GM12801 (cell line): ENCODE measurements around the gene COBL.

ENCODE experiments used
- CTCF ChIP-seq: IDR thresholded peaks from one replicate; pipeline ENCODE4 v1.5.1; 2011; ENCODE audit warnings: control low read depth; ENCODE audit not compliant: insufficient read length; ENCODE audit errors: extremely low read depth

Gene COBL

GRCh38 chr7:51290702-51291540 lies 25.7 kb downstream of the COBL start:
- TF ChIP-seq CTCF: no peak

GRCh38 chr7:51290304-51290637 lies 26.3 kb downstream of the COBL start:
- no peak for TF ChIP-seq CTCF

DNA sequence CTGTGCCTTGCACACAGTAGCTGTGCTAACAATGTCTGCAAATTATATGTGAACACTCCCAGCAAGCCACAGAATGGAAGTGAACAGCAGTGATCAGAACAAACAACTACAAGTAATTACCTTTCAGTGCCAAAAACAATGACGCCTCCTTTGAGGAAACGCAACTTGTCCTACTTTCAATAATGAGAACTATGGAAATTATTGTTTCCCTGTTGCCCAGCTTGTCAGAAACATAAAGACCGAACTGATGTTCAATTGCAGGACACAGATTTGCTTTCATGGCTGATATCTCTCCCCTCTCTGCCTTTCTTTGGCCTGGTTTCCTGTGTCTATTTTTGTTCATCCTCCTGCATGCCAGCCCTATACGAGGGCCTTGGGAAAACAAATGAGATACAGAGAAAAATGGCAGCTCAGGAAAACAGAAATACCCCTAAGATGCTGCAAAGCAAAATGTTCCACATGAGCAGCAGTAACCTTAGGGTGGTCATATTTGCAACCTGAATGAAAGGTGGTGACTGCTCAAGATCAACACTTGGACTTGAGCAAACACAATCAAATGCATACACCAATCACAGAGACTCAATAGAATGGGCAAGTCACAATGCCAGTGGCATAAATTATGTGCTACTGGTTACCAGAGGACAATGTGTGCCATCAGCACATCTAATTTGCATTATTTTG lies 26.8 kb downstream of the COBL start:
- no peak for TF ChIP-seq CTCF

- TF ChIP-seq CTCF: no peak
Measured at GRCh38 chr7:51288896-51289622, 27.6 kb downstream of the COBL start.

DNA sequence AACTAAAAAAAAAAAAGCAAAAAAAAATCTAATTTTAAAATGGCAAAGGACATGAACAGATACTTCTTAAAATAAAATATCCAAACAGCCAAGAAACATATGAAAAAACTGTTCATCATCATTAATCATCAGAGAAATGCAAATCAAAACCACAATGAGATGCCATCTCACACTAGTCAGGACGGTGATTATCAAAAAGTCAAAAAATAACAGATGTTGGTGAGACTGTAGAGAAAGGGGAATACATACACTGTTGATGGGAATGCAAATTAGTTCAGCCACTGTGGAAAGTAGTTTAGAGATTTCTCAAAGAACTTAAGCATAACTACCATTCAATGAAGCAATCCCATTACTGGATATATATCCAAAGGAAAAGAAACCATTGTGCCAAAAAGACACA lies 30.2 kb downstream of the COBL start:
- no peak for TF ChIP-seq CTCF

DNA sequence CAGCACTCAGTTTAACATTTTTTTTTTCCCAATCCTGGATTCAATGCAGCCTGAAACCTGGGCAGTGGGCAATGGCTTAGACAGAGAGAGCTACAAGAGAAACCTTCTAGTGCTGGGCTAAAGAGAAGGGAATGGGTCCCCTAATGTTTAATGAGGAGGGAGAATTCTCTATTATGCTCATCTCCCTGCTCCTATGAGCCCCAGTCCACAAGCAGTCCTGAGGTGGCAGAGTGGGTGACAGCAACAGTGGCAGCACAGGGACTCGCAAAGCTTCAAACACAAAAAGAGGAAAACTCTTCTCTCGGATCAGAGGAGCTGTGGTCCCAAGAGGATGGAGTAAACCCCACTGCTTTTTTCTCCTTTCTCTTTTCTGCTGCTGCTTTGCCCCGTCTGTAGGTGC lies 36.5 kb downstream of the COBL start:
- no peak for TF ChIP-seq CTCF

DNA sequence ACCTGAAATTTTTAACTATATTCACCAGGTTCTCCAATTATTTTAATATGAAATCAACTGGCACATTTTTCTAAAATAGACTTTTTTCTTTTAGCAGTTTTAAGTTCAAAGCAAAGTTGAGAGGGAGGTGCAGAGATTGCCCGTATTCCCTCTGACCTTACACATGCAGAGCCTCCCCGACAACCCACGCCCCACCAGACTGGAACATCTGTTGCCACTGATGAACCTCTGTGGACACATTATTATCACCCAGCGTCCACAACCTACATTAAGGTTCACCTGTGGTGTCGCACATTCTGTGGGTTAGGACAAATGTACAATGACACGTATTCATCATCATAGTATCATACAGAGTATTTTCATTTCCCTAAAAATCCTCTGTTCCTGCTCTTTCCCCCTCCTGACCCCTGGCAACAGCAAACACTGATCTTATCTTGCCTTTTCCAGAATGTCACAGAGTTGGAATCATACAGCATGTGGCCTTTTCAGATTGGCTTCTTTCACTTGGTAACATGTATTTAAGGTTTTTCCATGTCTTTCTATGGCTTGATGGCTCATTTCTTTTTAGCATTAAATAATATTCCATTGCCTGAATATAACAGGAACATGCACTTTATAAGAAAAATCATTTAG lies 37.1 kb downstream of the COBL start:
- no peak for TF ChIP-seq CTCF
